DND-41 (cell line): ENCODE measurements around the gene ADAM17.

Experiments
- ATAC-seq: fragments of 200-7000 bp; cut with Tn5 transposase; 3 replicates; pipeline ENCODE4 v1.9.1; 2021; ENCODE audit warnings: low read depth; ENCODE audit not compliant: insufficient read depth
- DNase-seq: peaks from one replicate; pipeline ENCODE4 v3.0.0-alpha.2; 2020
- H2AFZ ChIP-seq: 2 replicates; pipeline ENCODE4 v1.6.0; 2012; ENCODE audit warnings: low read depth, low read length
- H3K27ac ChIP-seq: 2 replicates; pipeline ENCODE4 v1.5.1; 2012; ENCODE audit warnings: low read length, inconsistent platforms
- H3K27me3 ChIP-seq: fragments of 200-600 bp; sonication (generic); 2 replicates; pipeline ENCODE4 v1.6.0; 2012; ENCODE audit warnings: low read length, mild to moderate bottlenecking, inconsistent platforms; ENCODE audit not compliant: insufficient read depth, poor library complexity
- H3K36me3 ChIP-seq: 2 replicates; pipeline ENCODE4 v1.5.1; 2012; ENCODE audit warnings: low read length, inconsistent platforms; ENCODE audit not compliant: insufficient read depth
- H3K4me1 ChIP-seq: 2 replicates; pipeline ENCODE4 v1.5.1; 2012; ENCODE audit warnings: mild to moderate bottlenecking, low read length; ENCODE audit not compliant: insufficient read depth
- H3K4me2 ChIP-seq: 2 replicates; pipeline ENCODE4 v1.6.0; 2012; ENCODE audit warnings: mild to moderate bottlenecking, moderate library complexity, low read length, inconsistent platforms; ENCODE audit not compliant: insufficient read depth
- H3K4me3 ChIP-seq, 2 experiments: fragments of 200-600 bp in 1 of 2; shearing (Covaris generic) in 1 of 2; 2 replicates each; pipeline ENCODE4 v1.5.1; 2012 to 2016; ENCODE audit warnings: inconsistent platforms in 2 of 2, low read length in 2 of 2, mild to moderate bottlenecking in 2 of 2, low read depth in 1 of 2, moderate library complexity in 1 of 2
- H3K79me2 ChIP-seq: 2 replicates; pipeline ENCODE4 v1.6.0; 2012; ENCODE audit warnings: low read length, inconsistent platforms; ENCODE audit not compliant: insufficient read depth
- H3K9ac ChIP-seq: 2 replicates; pipeline ENCODE4 v1.6.0; 2012; ENCODE audit warnings: low read depth, mild to moderate bottlenecking, inconsistent platforms, low read length, moderate library complexity
- H3K9me3 ChIP-seq: 2 replicates; pipeline ENCODE4 v1.5.1; 2012; ENCODE audit warnings: low read length, moderate library complexity, mild to moderate bottlenecking, inconsistent platforms; ENCODE audit not compliant: insufficient read depth, severe bottlenecking
- H4K20me1 ChIP-seq: 2 replicates; pipeline ENCODE4 v1.6.0; 2012; ENCODE audit warnings: low read length; ENCODE audit not compliant: insufficient read depth
- CTCF ChIP-seq: IDR thresholded peaks from 2 replicates; pipeline ENCODE4 v1.5.1; 2012; ENCODE audit warnings: borderline replicate concordance, low read length, moderate library complexity, mild to moderate bottlenecking; ENCODE audit not compliant: poor library complexity, severe bottlenecking; ENCODE audit errors: extremely low read depth
- EZH2 ChIP-seq: IDR thresholded peaks from 3 replicates; pipeline ENCODE4 v1.6.1; 2012; ENCODE audit warnings: borderline replicate concordance, low read depth, mild to moderate bottlenecking, moderate library complexity, low read length, inconsistent platforms; ENCODE audit not compliant: severe bottlenecking

ADAM17 gene

GRCh38 chr2:9490789-9491188 lies 64.8 kb downstream of the ADAM17 start:
- Histone ChIP-seq H4K20me1 (peaks cover 2% of the 10 kb centered on the region; the same call in 1 of the 2 replicates), H3K9me3 (no peaks in the 10 kb centered on the region), H2AFZ (no peak overlapping the region), H3K27me3 (no peaks in the 10 kb centered on the region), H3K4me1 (no peaks in the 10 kb centered on the region), H3K4me2 (no peak overlapping the region), H3K79me2 (no peaks in the 10 kb centered on the region), H3K9ac (no peak overlapping the region), H3K36me3 (peaks cover 94% of the 10 kb centered on the region), H3K27ac (no peak overlapping the region), H3K4me3 (no peak overlapping the region)
- ATAC-seq (no peak), DNase-seq (no peak)
- no peak for TF ChIP-seq EZH2
- no peak for TF ChIP-seq CTCF

- TF ChIP-seq CTCF (no peak), EZH2 (no peak)
- ATAC-seq (no peak), DNase-seq (no peak)
- Histone ChIP-seq H3K4me3 (no peak overlapping the region), H2AFZ (no peak overlapping the region), H3K4me2 (no peak overlapping the region), H3K27ac (no peak overlapping the region), H3K79me2 (no peaks in the 10 kb centered on the region), H3K36me3 (peaks cover 100% of the 10 kb centered on the region), H4K20me1 (peaks cover 5% of the 10 kb centered on the region; the same call in 1 of the 2 replicates), H3K27me3 (no peaks in the 10 kb centered on the region), H3K9me3 (no peaks in the 10 kb centered on the region), H3K4me1 (no peaks in the 10 kb centered on the region), H3K9ac (no peak overlapping the region)
These were observed 66.8 kb downstream of the ADAM17 start for GRCh38 chr2:9488583-9489547.

GRCh38 chr2:9484533-9484932 lies 71.1 kb downstream of the ADAM17 start:
- DNase-seq: no peak
- peaks cover 7% of the 10 kb centered on the region; the same call in 1 of the 2 replicates for H4K20me1 ChIP-seq
- H3K36me3 ChIP-seq: peaks cover 95% of the 10 kb centered on the region

More at GRCh38 chr2:9484533-9484932, 71.1 kb downstream of the ADAM17 start:
- no peak for ATAC-seq
- Histone ChIP-seq H3K9me3 (no peaks in the 10 kb centered on the region), H3K4me2 (no peak overlapping the region), H2AFZ (no peak overlapping the region), H3K79me2 (0 out of 2 replicates have a peak, but pooled peaks cover 2% of the 10 kb centered on the region), H3K4me1 (no peaks in the 10 kb centered on the region), H3K27ac (no peak overlapping the region), H3K4me3 (no peak overlapping the region), H3K27me3 (no peaks in the 10 kb centered on the region), H3K9ac (no peak overlapping the region)
- TF ChIP-seq CTCF (no peak), EZH2 (no peak)
